ENCODE results near the gene ITK. TPM values are rescaled to one million over a fixed set of nuclear protein-coding genes. Genes with fewer than 3 reads are reported as not detected.

ITK gene
- polyA plus RNA-seq, 1 donor (not counting 4 experiments of a cell fraction or from before 2014, with no cell fraction given): not detected

DNA sequence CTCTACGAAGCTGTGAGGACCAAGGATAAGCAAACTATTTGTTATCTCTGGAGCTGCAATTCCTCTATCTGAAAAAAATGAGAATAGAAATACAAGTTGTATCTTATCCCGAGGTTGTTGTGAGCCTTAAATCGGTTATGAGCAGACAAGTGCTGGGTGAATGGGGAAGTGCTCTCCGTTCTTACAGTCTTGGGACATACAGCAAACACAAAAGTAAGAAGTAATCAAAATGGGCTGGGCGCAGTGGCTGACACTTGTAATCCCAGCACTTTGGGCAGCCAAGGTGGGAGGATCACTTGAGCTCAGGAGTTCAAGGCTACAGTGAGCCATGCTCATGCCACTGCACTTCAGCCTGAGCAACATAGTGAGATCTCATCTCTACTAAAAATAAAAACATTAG lies 31.7 kb downstream of the ITK start:
- Histone ChIP-seq H3K4me2 (ENCODE audit: control insufficient read depth, extremely low read depth, insufficient read depth, low read depth, low read length) (no peak overlapping the region), H3K9me3 (ENCODE audit: control insufficient read depth, low read depth, low read length) (no peaks in the 10 kb centered on the region), H3K79me2 (ENCODE audit: control insufficient read depth, insufficient read depth, low read length) (no peaks in the 10 kb centered on the region), H3K9ac (ENCODE audit: control insufficient read depth, extremely low read depth, insufficient read depth, low read length) (no peak overlapping the region), H3K36me3 (ENCODE audit: control insufficient read depth in 2 of 2, extremely low read depth in 1 of 2, insufficient read depth in 2 of 2, low read length in 2 of 2) (no peaks in the 10 kb centered on the region), H3K9me1 (ENCODE audit: control insufficient read depth, extremely low read depth, insufficient read depth, low read length) (no peaks in the 10 kb centered on the region), H3K4me3 (ENCODE audit: control insufficient read depth in 2 of 3, extremely low read depth in 1 of 3, insufficient read depth in 2 of 3, low read depth in 1 of 3, low read length in 3 of 3) (no peak overlapping the region), H3K27me3 (ENCODE audit: control insufficient read depth, extremely low read depth, insufficient read depth, low read length) (no peaks in the 10 kb centered on the region), H3K27ac (ENCODE audit: control insufficient read depth, insufficient read depth, low read length) (no peak overlapping the region), H4K20me1 (ENCODE audit: control insufficient read depth, extremely low read depth, insufficient read depth, low read length) (no peaks in the 10 kb centered on the region), H3K4me1 (ENCODE audit: control insufficient read depth, extremely low read depth, insufficient read depth, low read length) (no peaks in the 10 kb centered on the region), H2AFZ (ENCODE audit: control insufficient read depth, low read length) (no peak overlapping the region)
- DNase-seq (ENCODE audit: low read depth, low spot score) (no peak), FAIRE-seq (no peak)
- TF ChIP-seq, protein P1, sequence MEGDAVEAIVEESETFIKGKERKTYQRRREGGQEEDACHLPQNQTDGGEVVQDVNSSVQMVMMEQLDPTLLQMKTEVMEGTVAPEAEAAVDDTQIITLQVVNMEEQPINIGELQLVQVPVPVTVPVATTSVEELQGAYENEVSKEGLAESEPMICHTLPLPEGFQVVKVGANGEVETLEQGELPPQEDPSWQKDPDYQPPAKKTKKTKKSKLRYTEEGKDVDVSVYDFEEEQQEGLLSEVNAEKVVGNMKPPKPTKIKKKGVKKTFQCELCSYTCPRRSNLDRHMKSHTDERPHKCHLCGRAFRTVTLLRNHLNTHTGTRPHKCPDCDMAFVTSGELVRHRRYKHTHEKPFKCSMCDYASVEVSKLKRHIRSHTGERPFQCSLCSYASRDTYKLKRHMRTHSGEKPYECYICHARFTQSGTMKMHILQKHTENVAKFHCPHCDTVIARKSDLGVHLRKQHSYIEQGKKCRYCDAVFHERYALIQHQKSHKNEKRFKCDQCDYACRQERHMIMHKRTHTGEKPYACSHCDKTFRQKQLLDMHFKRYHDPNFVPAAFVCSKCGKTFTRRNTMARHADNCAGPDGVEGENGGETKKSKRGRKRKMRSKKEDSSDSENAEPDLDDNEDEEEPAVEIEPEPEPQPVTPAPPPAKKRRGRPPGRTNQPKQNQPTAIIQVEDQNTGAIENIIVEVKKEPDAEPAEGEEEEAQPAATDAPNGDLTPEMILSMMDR (optimal IDR thresholded peaks at IDR 0.05 in 1 of 3, IDR thresholded peaks at IDR 0.05 in 1 of 3, conservative IDR thresholded peaks at IDR 0.05 in 1 of 3; ENCODE audit: extremely low read depth in 1 of 3, insufficient read depth in 2 of 3, low read length in 3 of 3): no peak
- no peak for TF ChIP-seq EZH2 (IDR thresholded peaks at IDR 0.05; ENCODE audit: low read length)
- dilution Hi-C loops (cut with MboI; ENCODE audit: extremely low pct_ligation_motif_present, low sequenced_read_pairs): no loop called here

DNA sequence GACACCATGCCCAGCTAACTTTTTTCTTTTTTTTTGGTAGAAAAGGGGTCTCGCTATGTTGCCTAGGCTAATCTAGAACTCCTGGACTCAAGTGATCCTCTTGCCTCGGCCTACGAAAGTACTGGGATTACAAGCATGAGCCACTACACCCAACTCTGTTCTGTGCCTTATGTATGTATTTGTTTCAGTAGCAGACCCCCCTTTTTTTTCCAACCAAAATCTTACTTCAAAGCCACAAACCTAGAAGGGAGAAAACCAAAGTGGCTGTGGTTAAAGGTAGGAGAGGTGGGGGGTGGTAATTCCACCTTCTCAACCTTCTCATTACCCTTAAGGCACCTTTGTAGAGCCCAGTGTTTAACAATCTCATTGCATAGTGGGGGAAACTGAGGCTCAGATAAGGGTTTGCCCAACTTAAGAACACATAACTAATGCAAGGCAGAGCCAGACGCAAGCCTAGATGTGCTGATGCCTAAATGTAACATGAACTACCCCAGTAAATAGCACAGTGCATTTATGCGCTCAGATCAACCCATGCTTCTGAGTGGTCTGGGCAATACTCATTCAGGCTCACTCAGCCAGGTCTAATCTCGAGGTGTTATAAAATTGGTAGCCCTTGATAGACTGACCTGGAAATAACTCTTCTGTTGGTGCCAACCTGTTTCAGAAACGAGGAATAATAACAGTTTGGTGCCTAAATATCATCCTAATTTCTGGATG lies 33.0 kb downstream of the ITK start:
- TF ChIP-seq EZH2 (IDR thresholded peaks at IDR 0.05; ENCODE audit: low read length): no peak
- TF ChIP-seq, protein P1 (optimal IDR thresholded peaks at IDR 0.05 in 1 of 3, IDR thresholded peaks at IDR 0.05 in 1 of 3, conservative IDR thresholded peaks at IDR 0.05 in 1 of 3; ENCODE audit: extremely low read depth in 1 of 3, insufficient read depth in 2 of 3, low read length in 3 of 3): no peak
- Histone ChIP-seq H3K36me3 (ENCODE audit: control insufficient read depth in 2 of 2, extremely low read depth in 1 of 2, insufficient read depth in 2 of 2, low read length in 2 of 2) (no peaks in the 10 kb centered on the region), H3K27me3 (ENCODE audit: control insufficient read depth, extremely low read depth, insufficient read depth, low read length) (no peaks in the 10 kb centered on the region), H2AFZ (ENCODE audit: control insufficient read depth, low read length) (no peak overlapping the region), H3K9ac (ENCODE audit: control insufficient read depth, extremely low read depth, insufficient read depth, low read length) (no peak overlapping the region), H3K4me2 (ENCODE audit: control insufficient read depth, extremely low read depth, insufficient read depth, low read depth, low read length) (no peak overlapping the region), H3K4me1 (ENCODE audit: control insufficient read depth, extremely low read depth, insufficient read depth, low read length) (no peaks in the 10 kb centered on the region), H3K9me3 (ENCODE audit: control insufficient read depth, low read depth, low read length) (no peaks in the 10 kb centered on the region), H3K4me3 (ENCODE audit: control insufficient read depth in 2 of 3, extremely low read depth in 1 of 3, insufficient read depth in 2 of 3, low read depth in 1 of 3, low read length in 3 of 3) (no peak overlapping the region), H3K79me2 (ENCODE audit: control insufficient read depth, insufficient read depth, low read length) (no peaks in the 10 kb centered on the region), H4K20me1 (ENCODE audit: control insufficient read depth, extremely low read depth, insufficient read depth, low read length) (no peaks in the 10 kb centered on the region), H3K27ac (ENCODE audit: control insufficient read depth, insufficient read depth, low read length) (no peak overlapping the region), H3K9me1 (ENCODE audit: control insufficient read depth, extremely low read depth, insufficient read depth, low read length) (no peaks in the 10 kb centered on the region)
- FAIRE-seq (no peak), DNase-seq (ENCODE audit: low read depth, low spot score) (no peak)
- dilution Hi-C loops (cut with MboI; ENCODE audit: extremely low pct_ligation_motif_present, low sequenced_read_pairs): no loop called here
